Measurements from ENCODE around the gene CPOX.

The CPOX gene

GRCh38 chr3:98531622-98532274 lies 61.7 kb downstream of the CPOX start, which contains the start of gene GPR15:
Gene GPR15 (plus strand): TSS chr3:98531978. CDS start chr3:98532034, 56 bp downstream.
- TF ChIP-seq CTCF (IDR thresholded peaks at IDR 0.05; ENCODE audit: insufficient read depth, low read depth, low read length, missing control alignments) = no peak
- no peak for DNase-seq (ENCODE audit: low read depth)
- no peak within 1 kb of the TSS for H3K4me3 ChIP-seq (ENCODE audit: low read length)

GRCh38 chr3:98530676-98531075 lies 62.7 kb downstream of the CPOX start:
- H3K4me3 ChIP-seq (ENCODE audit: low read length) = no peak overlapping the region
- TF ChIP-seq CTCF (IDR thresholded peaks at IDR 0.05; ENCODE audit: insufficient read depth, low read depth, low read length, missing control alignments) = no peak
- no peak for DNase-seq (ENCODE audit: low read depth)

GRCh38 chr3:98529856-98530459 lies 63.5 kb downstream of the CPOX start:
- DNase-seq (ENCODE audit: low read depth) = no peak
- no peak overlapping the region for H3K4me3 ChIP-seq (ENCODE audit: low read length)
- no peak for TF ChIP-seq CTCF (IDR thresholded peaks at IDR 0.05; ENCODE audit: insufficient read depth, low read depth, low read length, missing control alignments)
